ENCODE results near the gene CNTN5. TPM values are rescaled to one million over a fixed set of nuclear protein-coding genes. Genes with fewer than 3 reads are reported as not detected.

Gene CNTN5
- total RNA-seq, 1 experiment from 2014 or later, result 1.5 TPM

DNA sequence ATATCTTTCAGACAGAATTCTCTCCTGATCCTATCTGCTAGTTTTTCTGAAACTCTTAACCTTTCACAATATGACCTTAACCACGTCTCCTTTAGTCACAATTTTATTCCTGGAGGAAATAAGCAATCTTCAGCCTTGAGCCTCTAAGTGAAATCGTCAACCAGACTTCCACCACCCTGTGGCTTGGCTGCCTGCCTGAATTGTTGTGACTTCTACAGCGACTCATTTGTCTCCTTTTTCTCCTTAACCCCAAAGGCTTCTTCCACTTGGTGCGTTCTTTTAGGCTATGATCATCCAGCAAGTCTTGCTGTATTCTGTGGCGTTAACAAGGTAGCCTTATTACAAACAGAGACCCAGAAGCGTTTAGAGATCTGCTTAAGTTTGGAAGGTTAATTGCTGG is 1131.2 kb downstream of the CNTN5 start:
- no peaks in the 10 kb centered on the region for H3K27me3 ChIP-seq
- no peaks in the 10 kb centered on the region; the same call in 1 of the 2 replicates for H3K9me3 ChIP-seq
- DNase-seq, result peak; percentile 55
- no peaks in the 10 kb centered on the region for H3K36me3 ChIP-seq
- H3K4me3 ChIP-seq, result no peak overlapping the region

DNA sequence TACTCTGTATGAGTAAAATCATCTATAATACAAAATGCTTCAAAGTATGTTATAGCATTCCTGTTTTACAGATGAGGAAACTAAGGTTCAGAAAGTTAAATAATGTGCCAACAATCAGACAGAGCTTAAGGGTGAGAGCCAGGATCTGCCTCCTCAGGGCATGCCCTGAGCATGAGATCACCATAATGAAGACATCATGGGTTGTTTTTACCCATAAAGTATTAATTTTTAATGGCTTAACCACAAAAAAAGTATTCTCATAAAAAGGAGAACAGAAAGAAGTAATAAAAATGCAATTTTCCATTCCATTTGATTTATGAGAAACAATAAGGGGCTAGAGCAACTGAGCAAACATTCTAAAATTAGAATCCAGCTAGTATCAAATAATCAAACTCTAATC is 1132.0 kb downstream of the CNTN5 start:
- no peaks in the 10 kb centered on the region for H3K36me3 ChIP-seq
- no peaks in the 10 kb centered on the region for H3K27me3 ChIP-seq
- no peaks in the 10 kb centered on the region; the same call in 1 of the 2 replicates for H3K9me3 ChIP-seq
- peak; percentile 52 for DNase-seq
- H3K4me3 ChIP-seq, result no peak overlapping the region

DNA sequence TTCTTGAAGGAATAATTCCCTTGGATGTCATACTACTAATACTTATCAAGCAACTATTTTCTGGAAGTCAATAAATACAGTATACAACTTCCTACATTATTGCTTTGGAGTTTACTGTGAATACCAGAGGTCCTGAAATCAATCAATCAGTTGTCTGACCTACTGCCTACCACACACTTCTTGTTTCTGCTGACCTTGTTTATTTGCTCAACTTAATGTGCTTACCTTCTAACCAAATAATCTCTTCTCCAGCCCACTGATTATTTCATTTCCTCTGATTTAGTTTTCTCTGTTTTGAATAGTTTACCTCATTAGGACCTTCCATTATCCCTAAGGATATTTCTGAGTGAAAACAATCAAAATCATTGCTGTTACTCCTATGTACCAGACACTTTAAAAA is 1142.7 kb downstream of the CNTN5 start:
- Histone ChIP-seq H3K4me3 (no peak overlapping the region), H3K27me3 (no peaks in the 10 kb centered on the region), H3K9me3 (no peaks in the 10 kb centered on the region), H3K36me3 (no peaks in the 10 kb centered on the region)
- DNase-seq, result no peak

DNA sequence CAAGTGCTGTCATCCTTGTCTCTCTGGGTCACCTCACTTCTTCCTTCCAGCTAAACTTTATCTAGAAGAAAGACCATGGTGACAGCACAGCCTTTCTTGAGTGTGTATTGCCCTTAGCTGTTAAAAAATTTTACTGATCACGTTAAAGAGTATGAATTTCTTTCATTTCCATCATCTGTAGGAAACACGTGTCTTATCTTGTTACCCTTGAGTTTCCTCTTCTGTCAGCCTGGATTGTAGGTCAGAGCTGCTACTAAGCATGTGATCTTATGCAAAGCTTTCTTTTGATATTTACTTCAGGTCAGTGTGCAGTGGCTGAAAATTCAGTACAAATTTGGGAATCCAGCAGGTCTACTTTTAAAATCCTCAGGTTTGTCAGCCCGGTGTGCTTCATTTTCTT is 1154.1 kb downstream of the CNTN5 start:
- Histone ChIP-seq H3K36me3 (no peaks in the 10 kb centered on the region), H3K27me3 (no peaks in the 10 kb centered on the region), H3K4me3 (no peak overlapping the region), H3K9me3 (no peaks in the 10 kb centered on the region)
- no peak for DNase-seq

DNA sequence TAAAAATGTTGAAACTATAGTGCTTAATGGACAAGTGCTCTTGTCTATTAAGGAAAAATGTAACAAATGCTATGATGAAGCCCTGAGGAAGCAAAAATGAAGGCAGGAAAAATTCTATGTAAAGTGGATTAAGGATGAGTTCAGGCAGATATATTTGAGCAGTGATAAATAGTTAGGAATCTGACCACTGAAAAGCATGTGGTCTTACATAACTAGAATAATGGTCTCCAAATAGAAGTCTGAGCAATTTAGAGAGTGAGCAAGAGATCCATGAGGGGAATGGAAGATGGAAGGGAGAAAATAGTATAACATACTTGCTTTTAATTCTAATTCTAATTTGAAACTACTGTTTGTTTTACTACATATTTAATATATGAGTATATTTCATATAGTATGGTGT is 1155.7 kb downstream of the CNTN5 start:
- DNase-seq, result no peak
- H3K36me3 ChIP-seq, result no peaks in the 10 kb centered on the region
- H3K9me3 ChIP-seq, result no peaks in the 10 kb centered on the region
- H3K4me3 ChIP-seq, result no peak overlapping the region
- no peaks in the 10 kb centered on the region for H3K27me3 ChIP-seq

DNA sequence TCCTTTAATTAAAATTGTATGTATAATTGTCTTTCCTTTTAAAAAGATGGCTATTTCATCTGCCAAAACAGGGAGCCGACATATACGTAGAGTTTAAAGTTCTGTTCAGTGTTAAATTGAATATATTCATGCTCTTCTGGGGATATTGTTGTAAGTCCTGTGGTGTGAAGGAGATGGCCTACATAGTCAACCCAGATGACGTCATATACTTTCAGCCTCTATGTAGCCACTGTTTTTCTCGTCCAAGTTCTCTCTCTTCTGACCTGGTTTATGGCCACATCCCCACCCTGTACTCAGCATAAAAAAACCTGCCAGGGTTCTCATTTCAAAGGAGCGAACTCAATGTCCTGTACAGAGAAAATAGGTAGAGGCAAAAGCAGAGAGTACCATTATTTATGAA is 1156.9 kb downstream of the CNTN5 start:
- H3K36me3 ChIP-seq, result no peaks in the 10 kb centered on the region
- no peak for DNase-seq
- no peak overlapping the region for H3K4me3 ChIP-seq
- H3K27me3 ChIP-seq, result no peaks in the 10 kb centered on the region
- H3K9me3 ChIP-seq, result no peaks in the 10 kb centered on the region

DNA sequence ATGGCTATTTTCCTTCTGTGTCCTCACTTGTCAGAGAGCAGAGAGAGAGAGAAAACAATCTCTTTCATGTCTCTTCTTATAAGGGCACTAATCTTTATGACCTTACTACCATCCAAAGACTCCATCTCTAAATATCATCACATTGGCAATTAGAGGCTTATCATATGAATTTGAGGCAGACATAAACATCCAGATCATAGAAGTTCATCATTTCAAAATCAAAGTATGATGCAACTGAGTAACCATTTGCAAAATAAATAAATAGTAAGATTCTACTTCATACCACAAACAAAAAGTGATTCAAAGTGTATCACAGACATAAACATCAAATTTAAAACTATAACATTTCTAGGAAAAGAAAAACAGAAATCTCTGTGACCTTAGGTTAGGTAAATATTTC is 1161.6 kb downstream of the CNTN5 start:
- Histone ChIP-seq H3K36me3 (no peaks in the 10 kb centered on the region), H3K27me3 (no peaks in the 10 kb centered on the region), H3K4me3 (no peak overlapping the region), H3K9me3 (no peaks in the 10 kb centered on the region)
- DNase-seq, result no peak

DNA sequence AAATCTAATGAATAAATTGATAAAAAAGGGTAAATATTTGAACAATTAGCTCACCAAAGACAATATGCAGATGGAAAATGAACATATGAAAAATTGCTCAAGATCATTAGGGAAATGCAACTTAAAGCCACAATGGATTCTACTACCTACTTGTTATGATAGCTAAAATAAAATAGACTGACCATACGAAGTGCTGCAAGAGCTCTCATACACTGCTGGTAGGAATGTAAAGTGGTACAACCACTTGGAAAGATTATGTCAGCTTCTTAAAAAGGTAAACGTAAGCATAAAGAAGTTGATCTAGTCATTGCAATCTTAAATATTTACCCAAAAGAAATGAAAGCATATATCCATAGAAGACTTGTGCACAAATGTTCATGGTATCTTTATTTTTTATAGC is 1162.2 kb downstream of the CNTN5 start:
- no peak overlapping the region for H3K4me3 ChIP-seq
- DNase-seq, result no peak
- H3K27me3 ChIP-seq, result no peaks in the 10 kb centered on the region
- H3K9me3 ChIP-seq, result no peaks in the 10 kb centered on the region
- no peaks in the 10 kb centered on the region for H3K36me3 ChIP-seq

DNA sequence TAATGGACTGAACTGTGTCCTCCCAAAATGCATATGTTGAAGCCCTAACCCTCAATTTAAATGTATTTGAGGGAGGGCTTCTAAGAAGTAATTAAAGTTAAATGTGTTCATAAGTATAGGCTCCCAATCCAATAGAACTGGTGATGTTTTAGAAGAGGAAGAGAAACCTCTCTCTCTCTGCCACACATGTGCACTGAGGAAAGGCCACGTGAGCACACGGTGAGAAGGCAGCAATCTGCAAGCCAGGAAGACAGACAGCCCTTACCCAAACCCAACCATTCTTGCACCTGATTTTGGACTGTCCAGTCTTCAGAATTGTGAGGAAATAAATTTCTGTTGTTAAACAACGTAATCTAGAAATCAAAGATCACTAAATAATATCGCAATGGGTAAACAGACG is 1164.8 kb downstream of the CNTN5 start:
- H3K27me3 ChIP-seq, result no peaks in the 10 kb centered on the region
- no peaks in the 10 kb centered on the region for H3K36me3 ChIP-seq
- no peak for DNase-seq
- no peak overlapping the region for H3K4me3 ChIP-seq
- H3K9me3 ChIP-seq, result no peaks in the 10 kb centered on the region

DNA sequence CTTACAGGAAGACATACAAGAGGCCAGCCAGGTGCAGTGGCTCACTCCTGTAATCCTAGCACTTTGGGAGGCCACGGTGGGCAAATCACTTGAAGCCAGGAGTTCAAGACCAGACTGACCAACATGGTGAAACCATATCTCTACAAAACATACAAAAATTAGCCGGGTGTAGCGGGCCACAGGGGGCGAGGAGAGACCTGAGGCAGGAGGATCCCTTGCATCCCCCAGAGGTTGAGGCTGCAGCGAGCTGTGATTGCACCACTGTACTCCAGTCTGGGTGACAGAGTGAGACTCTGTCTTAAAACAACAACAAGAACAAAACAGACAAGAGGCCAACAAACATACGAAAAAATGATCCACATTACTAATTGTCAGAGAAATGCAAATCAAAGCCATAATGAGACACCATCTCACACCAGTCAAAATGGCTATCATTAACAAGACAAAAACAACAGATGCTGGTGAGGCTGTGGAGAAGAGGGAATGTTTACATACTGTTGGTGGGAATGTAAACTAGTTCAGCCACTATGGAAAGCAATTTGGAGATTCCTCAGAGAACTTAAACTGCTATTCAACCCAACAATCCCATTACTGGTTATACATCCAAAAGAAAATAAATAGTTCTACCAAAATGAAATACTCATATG is 1167.5 kb downstream of the CNTN5 start:
- Histone ChIP-seq H3K4me3 (no peak overlapping the region), H3K36me3 (no peaks in the 10 kb centered on the region), H3K27me3 (no peaks in the 10 kb centered on the region), H3K9me3 (no peaks in the 10 kb centered on the region)
- no peak for DNase-seq

DNA sequence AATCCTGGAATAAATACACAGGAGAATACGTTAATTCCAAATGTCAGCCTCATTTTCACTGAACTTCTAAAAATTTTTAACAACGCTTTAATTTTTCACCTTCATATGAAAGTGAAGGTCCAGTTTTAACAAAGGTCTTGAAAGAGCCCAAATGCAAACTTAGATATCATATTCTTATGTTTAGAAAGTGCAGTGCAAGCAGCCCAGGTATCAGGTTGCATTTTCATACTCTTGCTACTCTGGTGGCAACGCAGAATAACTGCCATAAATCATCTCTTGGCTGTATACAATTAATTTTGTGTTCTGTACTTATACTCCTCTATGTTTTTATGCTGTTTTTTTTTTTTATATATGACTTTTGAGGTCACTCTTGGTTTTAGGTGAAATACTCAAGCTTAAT is 1169.6 kb downstream of the CNTN5 start:
- Histone ChIP-seq H3K36me3 (no peaks in the 10 kb centered on the region), H3K27me3 (no peaks in the 10 kb centered on the region), H3K4me3 (no peak overlapping the region), H3K9me3 (no peaks in the 10 kb centered on the region)
- no peak for DNase-seq

DNA sequence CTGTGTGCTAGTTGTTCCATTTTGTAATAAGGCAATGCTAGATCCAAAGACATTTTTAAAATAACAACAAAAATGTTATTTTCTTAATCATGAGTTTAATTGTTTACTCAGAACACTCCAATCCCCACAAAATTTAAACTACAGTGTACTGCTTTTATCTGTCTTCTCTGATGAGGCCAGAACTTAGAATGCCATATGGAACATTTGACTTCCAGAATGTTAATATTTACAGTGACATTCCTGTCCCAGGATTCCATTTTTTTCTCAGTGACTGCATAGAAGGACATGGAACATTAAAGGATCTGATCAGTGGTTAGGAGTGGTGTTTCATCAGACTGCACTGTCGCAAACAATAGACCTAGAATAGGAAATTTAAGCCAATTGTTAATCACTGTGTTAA is 1171.4 kb downstream of the CNTN5 start:
- no peaks in the 10 kb centered on the region for H3K27me3 ChIP-seq
- no peaks in the 10 kb centered on the region for H3K9me3 ChIP-seq
- H3K36me3 ChIP-seq, result no peaks in the 10 kb centered on the region
- DNase-seq, result no peak
- H3K4me3 ChIP-seq, result no peak overlapping the region

DNA sequence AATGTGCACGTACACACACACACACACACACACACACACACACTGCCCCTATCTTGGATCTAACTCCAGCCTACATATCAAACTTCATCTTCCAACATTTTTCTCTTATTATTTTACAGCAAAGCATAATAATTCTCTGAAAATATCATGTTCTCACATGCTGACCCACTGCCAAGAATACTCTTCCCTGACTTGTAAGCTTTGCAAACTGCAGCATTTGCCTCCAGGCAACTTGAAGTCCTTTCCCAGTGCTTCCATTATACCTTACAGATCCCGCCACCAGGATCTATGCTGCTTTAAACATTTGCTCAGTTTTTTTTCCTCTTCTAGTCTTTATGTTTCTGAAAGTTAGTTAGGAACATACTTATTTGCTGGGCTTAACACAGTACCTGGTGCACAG is 1183.0 kb downstream of the CNTN5 start:
- no peaks in the 10 kb centered on the region for H3K36me3 ChIP-seq
- no peaks in the 10 kb centered on the region for H3K9me3 ChIP-seq
- DNase-seq, result no peak
- H3K4me3 ChIP-seq, result no peak overlapping the region
- H3K27me3 ChIP-seq, result no peaks in the 10 kb centered on the region

DNA sequence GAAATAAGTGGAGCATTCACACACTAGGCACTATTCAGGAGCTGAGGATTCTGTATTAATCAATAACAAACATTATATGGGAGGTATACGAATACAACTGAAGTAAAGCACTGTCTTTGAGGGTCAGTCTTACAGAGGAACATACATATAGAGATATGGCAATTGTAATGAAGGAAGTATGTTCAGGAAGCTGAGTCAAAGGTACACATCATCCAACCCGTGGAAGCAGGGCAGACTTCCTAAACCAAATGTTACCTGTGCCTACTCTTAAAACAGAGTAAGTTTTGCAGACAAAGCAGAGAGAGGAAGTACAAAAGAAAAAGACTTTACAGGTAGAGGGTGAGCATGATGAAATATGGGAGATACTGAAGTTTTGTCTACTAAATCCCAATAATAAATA is 1185.2 kb downstream of the CNTN5 start:
- Histone ChIP-seq H3K36me3 (no peaks in the 10 kb centered on the region), H3K9me3 (no peaks in the 10 kb centered on the region), H3K4me3 (no peak overlapping the region), H3K27me3 (no peaks in the 10 kb centered on the region)
- no peak for DNase-seq

DNA sequence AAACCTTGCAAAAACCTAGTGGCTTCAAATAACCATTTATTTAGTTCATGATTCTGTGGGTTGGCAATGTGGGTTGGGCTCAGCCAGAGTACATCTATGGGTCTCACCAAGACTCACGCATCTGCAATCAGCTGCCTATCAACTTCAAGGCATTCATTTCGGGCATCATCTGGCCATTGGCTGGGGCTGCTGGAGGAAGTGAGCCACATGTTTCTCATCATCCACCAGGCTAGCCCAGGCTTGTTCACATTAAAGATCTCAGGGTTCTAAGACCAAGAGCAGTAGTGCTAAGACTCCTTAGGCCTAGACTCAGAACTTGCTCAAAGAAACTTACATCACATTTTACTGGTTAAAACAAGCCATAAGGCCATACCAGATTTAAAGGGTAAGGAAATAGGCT is 1187.5 kb downstream of the CNTN5 start:
- DNase-seq, result no peak
- Histone ChIP-seq H3K27me3 (no peaks in the 10 kb centered on the region), H3K4me3 (no peak overlapping the region), H3K9me3 (no peaks in the 10 kb centered on the region), H3K36me3 (no peaks in the 10 kb centered on the region)

DNA sequence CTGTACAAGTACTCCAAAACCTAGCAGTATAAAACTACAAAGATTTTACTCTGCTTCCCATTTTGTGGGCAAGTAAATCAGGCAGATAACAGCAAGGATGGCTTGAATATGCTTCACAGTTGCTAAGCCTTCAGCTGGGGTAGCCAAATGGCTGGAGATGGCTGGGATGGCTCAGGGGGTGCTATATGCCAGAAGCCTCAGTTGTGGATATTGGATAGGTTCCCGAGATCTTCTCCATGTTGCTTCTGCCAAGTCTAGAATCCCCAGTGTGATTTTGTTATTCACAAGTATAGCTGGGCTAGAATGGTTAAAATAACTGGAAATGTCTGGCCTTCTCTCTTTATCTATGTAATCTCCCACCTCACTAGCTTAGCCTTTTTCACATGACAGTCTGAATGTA is 1194.0 kb downstream of the CNTN5 start:
- no peaks in the 10 kb centered on the region for H3K27me3 ChIP-seq
- H3K36me3 ChIP-seq, result no peaks in the 10 kb centered on the region
- no peak overlapping the region for H3K4me3 ChIP-seq
- H3K9me3 ChIP-seq, result no peaks in the 10 kb centered on the region
- DNase-seq, result no peak

DNA sequence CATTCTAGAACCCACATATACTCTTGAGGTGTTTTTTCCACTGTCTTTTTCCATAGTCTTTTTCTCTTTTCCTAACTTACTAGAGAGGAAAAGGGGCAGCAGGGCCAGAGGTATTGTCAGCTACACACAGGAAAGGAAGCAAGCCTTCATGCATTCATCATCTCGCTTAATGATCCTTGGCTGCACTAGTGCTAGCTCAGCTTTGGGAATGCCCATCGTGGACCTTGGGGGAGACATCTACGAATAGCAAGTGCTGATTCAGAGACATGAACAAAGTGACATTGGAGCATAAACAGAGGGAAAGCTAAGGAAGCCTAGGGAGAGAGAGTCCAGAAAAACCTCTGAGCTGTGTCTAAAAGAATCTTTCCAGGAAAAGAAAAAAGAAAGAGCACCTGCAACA is 1200.1 kb downstream of the CNTN5 start:
- Histone ChIP-seq H3K9me3 (no peaks in the 10 kb centered on the region), H3K27me3 (no peaks in the 10 kb centered on the region), H3K36me3 (no peaks in the 10 kb centered on the region), H3K4me3 (no peak overlapping the region)
- no peak for DNase-seq

DNA sequence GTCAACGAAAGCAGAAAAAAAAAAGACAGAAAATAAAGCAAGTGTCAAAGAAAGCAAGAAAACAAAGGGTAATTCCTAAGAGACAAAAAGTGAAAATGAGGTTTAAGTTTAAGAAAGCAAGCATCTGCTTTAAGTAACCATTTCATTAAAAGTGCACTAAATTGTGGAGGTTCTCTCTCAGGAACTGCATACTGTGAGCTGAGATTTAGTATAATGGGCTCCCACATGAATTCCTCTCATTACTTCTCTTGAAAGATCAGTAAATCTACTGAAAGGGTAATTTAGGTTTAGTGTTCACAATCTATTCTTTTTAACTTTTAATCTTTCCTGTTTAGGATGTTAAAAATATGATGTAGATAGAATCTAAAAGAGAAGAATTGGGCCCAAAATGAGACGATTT is 1201.0 kb downstream of the CNTN5 start:
- no peak overlapping the region for H3K4me3 ChIP-seq
- DNase-seq, result no peak
- no peaks in the 10 kb centered on the region for H3K27me3 ChIP-seq
- no peaks in the 10 kb centered on the region for H3K9me3 ChIP-seq
- no peaks in the 10 kb centered on the region for H3K36me3 ChIP-seq

DNA sequence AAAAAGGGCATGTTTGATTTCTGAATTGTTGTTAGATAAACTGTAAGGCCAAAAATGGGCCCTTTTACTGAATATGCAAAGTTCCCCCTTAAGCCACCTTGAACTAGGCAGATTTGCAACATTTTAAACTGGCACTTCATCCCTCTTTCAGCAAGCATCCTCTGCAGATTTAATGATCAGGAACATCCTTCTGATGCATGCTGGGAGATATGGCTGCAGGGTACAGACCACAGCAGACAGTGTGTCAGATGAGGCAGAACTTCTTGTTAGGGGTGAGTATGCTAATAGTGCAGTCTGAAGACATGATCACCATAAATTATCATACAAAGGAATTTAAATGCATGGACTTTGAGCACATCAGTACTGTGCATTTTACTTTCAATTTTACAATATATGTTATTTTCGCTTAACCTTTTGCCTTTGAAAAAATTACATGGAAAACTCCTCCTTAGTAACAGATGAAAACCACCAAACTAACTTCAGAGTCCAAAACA is 1203.8 kb downstream of the CNTN5 start:
- no peak for DNase-seq
- no peaks in the 10 kb centered on the region for H3K36me3 ChIP-seq

More for the DNA sequence above, 1203.8 kb downstream of the CNTN5 start:
- H3K4me3 ChIP-seq, result no peak overlapping the region
- no peaks in the 10 kb centered on the region for H3K27me3 ChIP-seq
- no peaks in the 10 kb centered on the region for H3K9me3 ChIP-seq

Measured in MG63 (cell line).